ENCODE results near the gene DNAJC16.
A peak's percentile ranks its signal among the peaks of the same experiment; 100 is the strongest.
"Not testable (repeated sequence)": the region's sequence is repeated elsewhere in the genome, so short reads cannot be mapped to it uniquely, and the experiment has no call there.

DNAJC16 gene

DNA sequence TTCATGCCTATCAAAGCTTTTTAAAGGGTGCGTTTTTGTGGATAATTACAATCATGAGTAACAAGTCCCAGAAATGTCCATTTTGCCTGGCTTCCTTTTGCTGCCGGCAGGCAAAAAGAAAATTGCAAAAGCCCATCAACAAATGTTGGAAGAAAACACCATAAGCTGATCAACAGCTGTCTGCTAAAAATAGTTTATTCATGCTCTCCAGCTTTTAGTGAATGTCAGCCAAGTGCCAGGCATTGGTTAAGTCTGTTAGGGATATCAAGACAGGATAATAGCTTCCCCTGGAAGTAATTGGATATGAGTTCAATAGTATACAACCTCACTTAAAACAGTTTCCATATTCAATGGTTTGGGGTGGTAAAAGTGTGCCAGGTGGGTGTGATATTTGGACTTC lies 71.8 kb downstream of the DNAJC16 start:
- ATAC-seq = no peak
- TF ChIP-seq ZC3H10 (CRISPR knock-in tag; IDR thresholded peaks at IDR 0.05) (no peak), BACH2 (CRISPR knock-in tag; IDR thresholded peaks at IDR 0.05; ENCODE audit: borderline replicate concordance) (no peak), ZNF8 (CRISPR knock-in tag; IDR thresholded peaks at IDR 0.05) (no peak), OSR1 (CRISPR knock-in tag; IDR thresholded peaks at IDR 0.05) (no peak), GLIS3 (CRISPR knock-in tag; IDR thresholded peaks at IDR 0.05) (no peak)
- TF ChIP-seq, protein P1, sequence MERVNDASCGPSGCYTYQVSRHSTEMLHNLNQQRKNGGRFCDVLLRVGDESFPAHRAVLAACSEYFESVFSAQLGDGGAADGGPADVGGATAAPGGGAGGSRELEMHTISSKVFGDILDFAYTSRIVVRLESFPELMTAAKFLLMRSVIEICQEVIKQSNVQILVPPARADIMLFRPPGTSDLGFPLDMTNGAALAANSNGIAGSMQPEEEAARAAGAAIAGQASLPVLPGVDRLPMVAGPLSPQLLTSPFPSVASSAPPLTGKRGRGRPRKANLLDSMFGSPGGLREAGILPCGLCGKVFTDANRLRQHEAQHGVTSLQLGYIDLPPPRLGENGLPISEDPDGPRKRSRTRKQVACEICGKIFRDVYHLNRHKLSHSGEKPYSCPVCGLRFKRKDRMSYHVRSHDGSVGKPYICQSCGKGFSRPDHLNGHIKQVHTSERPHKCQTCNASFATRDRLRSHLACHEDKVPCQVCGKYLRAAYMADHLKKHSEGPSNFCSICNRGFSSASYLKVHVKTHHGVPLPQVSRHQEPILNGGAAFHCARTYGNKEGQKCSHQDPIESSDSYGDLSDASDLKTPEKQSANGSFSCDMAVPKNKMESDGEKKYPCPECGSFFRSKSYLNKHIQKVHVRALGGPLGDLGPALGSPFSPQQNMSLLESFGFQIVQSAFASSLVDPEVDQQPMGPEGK (CRISPR knock-in tag; IDR thresholded peaks at IDR 0.05; ENCODE audit: borderline replicate concordance) = no peak
- TF ChIP-seq, protein P2, sequence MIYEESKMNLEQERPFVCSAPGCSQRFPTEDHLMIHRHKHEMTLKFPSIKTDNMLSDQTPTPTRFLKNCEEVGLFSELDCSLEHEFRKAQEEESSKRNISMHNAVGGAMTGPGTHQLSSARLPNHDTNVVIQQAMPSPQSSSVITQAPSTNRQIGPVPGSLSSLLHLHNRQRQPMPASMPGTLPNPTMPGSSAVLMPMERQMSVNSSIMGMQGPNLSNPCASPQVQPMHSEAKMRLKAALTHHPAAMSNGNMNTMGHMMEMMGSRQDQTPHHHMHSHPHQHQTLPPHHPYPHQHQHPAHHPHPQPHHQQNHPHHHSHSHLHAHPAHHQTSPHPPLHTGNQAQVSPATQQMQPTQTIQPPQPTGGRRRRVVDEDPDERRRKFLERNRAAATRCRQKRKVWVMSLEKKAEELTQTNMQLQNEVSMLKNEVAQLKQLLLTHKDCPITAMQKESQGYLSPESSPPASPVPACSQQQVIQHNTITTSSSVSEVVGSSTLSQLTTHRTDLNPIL (CRISPR knock-in tag; IDR thresholded peaks at IDR 0.05; ENCODE audit: low read depth) = no peak

DNA sequence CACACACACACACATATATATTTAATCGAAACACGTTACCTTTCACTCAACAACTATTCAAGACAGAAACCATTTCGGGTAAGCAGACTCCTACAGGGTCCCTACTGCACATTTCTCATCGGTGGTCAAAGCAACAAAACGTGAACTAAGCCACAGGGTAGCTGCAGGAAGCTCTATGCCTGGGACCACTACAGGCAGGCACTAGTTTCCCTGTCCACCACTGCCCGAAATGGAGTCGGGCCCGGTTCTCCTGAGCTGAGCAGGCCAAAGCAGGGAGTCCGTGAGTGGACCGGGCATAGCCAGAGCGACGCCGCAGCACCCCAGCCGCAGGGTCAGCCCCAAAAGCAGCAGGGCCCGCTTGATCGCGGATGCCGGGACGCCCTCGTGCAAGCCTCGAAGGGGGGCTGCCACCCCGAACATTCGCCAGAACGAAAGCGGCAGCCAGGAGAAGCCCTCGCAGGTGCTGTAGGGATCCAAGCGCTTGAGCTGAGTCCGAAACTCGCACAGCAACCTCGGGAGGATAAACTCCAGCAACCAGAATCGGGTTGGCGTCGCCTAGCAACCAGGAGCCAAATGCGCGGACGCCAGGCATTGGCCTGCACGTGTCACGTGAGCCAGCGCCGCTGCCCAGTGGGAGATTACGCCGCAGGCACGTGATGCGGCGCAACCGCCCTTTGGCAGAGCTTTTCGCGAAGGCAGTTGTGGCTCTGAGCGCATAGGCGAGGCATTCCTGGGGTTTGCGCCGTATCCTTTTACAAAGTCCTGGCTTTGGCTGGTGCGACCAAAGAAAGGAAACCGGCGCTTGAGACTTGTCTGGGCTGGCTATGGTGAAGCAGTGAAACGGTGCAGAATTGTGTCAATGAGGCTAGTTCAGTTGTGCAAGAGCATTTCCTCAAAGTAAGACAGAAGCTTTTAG lies 76.7 kb downstream of the DNAJC16 start:
- peak; percentile 98 for ATAC-seq
- TF ChIP-seq, protein P3, sequence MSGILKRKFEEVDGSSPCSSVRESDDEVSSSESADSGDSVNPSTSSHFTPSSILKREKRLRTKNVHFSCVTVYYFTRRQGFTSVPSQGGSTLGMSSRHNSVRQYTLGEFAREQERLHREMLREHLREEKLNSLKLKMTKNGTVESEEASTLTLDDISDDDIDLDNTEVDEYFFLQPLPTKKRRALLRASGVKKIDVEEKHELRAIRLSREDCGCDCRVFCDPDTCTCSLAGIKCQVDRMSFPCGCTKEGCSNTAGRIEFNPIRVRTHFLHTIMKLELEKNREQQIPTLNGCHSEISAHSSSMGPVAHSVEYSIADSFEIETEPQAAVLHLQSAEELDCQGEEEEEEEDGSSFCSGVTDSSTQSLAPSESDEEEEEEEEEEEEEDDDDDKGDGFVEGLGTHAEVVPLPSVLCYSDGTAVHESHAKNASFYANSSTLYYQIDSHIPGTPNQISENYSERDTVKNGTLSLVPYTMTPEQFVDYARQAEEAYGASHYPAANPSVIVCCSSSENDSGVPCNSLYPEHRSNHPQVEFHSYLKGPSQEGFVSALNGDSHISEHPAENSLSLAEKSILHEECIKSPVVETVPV (CRISPR knock-in tag; IDR thresholded peaks at IDR 0.05) = no peak
- TF ChIP-seq ZFP3 (CRISPR knock-in tag; IDR thresholded peaks at IDR 0.05) = 0 out of 2 replicates have a peak, but pooled peaks have one; percentile 18
- no peak for TF ChIP-seq TCF4 (CRISPR knock-in tag; IDR thresholded peaks at IDR 0.05; ENCODE audit: borderline replicate concordance)
- no peak for TF ChIP-seq SNAI2 (CRISPR knock-in tag; IDR thresholded peaks at IDR 0.05)

DNA sequence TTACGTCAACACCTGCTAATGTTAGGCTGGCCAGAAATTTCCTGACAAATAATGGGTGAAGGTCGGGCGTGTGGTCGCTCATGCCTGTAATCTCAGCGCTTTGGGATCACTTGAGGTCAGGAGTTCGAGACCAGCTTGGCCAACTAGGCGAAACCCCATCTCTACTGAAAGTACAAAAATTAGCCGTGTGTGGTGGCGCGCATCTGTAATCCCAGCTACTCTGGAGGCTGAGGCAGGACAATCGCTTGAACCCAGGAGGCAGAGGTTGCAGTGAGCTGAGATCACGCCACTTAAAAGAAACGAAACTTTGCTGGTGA lies 77.3 kb downstream of the DNAJC16 start:
- ATAC-seq = not testable (repeated sequence)

DNA sequence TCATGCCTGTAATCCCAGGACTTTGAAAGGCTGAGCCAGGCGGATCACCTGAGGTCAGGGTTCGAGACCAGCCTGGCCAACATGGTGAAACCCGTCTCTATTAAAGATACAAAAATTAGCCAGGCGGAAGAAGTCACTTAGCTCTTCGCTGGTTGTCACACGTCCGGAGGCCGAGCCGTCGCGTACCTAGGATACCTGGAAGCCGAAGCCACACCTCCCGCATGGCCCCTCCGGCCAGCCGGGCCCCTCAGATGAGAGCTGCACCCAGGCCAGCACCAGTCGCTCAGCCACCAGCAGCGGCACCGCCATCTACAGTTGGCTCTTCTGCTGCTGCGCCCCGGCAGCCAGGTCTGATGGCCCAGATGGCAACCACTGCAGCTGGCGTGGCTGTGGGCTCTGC lies 77.8 kb downstream of the DNAJC16 start:
- not testable (repeated sequence) for ATAC-seq

DNA sequence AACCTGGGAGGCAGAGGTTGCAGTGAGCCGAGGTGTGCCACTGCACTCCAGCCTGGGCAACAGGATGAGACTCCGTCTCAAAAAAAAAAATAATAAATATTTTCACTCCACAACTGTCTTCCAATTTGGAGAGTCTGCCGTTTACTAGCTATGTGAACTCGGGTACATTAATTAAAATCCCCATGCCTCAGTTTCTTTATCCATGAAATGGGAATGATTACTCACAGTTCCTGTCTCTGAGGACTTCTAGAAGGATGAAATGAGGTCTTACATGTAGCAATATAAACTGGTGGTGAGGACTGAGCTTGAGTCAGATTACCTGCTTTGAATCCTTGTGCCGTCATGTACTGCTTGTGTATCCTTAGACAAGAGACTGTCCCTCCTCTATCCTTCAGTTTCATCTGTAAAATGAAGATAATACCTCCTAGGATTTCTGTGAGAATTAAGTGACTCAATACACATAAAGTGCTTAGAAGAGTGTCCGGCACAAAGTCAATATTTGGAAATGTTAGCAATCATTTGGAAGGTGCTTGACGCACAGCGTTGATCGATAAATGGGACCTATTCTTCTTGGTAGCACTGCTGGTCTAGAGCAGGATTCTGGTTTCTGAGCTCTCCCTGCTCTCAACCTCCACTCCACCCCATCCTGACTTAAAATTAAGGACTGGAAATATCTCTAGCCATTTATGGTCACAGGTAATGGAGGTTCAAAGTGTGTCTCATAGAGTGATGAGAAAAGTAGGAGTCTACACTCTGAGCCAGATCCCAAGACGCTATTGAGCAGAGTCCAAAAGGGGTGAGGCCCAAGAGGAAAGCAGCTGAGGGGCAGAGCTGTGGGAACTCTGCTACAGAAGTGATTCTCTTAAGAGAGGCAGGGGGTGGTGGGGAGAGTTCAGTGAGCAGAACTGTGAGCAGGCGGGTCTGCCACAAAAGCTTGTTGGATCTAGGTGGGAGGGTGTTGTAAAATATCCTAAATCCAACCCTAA lies 79.0 kb downstream of the DNAJC16 start:
- TF ChIP-seq ISL1 (CRISPR knock-in tag; IDR thresholded peaks at IDR 0.05) = no peak
- no peak for TF ChIP-seq SNAI2 (CRISPR knock-in tag; IDR thresholded peaks at IDR 0.05)
- no peak for TF ChIP-seq GLIS3 (CRISPR knock-in tag; IDR thresholded peaks at IDR 0.05)
- TF ChIP-seq RARB (CRISPR knock-in tag; IDR thresholded peaks at IDR 0.05) = no peak
- no peak for TF ChIP-seq ESRRG (CRISPR knock-in tag; IDR thresholded peaks at IDR 0.05)
- TF ChIP-seq, protein P4, sequence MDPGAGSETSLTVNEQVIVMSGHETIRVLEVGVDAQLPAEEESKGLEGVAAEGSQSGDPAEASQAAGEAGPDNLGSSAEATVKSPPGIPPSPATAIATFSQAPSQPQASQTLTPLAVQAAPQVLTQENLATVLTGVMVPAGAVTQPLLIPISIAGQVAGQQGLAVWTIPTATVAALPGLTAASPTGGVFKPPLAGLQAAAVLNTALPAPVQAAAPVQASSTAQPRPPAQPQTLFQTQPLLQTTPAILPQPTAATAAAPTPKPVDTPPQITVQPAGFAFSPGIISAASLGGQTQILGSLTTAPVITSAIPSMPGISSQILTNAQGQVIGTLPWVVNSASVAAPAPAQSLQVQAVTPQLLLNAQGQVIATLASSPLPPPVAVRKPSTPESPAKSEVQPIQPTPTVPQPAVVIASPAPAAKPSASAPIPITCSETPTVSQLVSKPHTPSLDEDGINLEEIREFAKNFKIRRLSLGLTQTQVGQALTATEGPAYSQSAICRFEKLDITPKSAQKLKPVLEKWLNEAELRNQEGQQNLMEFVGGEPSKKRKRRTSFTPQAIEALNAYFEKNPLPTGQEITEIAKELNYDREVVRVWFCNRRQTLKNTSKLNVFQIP (CRISPR knock-in tag; IDR thresholded peaks at IDR 0.05; ENCODE audit: borderline replicate concordance, low read depth) = no peak
- no peak for TF ChIP-seq OSR1 (CRISPR knock-in tag; IDR thresholded peaks at IDR 0.05)
- no peak for TF ChIP-seq TCF4 (CRISPR knock-in tag; IDR thresholded peaks at IDR 0.05; ENCODE audit: borderline replicate concordance)
- no peak for TF ChIP-seq ZC3H10 (CRISPR knock-in tag; IDR thresholded peaks at IDR 0.05)
- TF ChIP-seq, protein P1 (CRISPR knock-in tag; IDR thresholded peaks at IDR 0.05; ENCODE audit: borderline replicate concordance) = no peak
- TF ChIP-seq ZNF70 (CRISPR knock-in tag; IDR thresholded peaks at IDR 0.05) = no peak
- TF ChIP-seq, protein P3 (CRISPR knock-in tag; IDR thresholded peaks at IDR 0.05) = no peak
- no peak for TF ChIP-seq ZFP30 (CRISPR knock-in tag; IDR thresholded peaks at IDR 0.05)
- no peak for TF ChIP-seq PPARA (CRISPR knock-in tag; IDR thresholded peaks at IDR 0.05; ENCODE audit: borderline replicate concordance)
- ATAC-seq = no peak

Data from SK-N-SH treated with all-trans-retinoic acid at 6 μM for 48 hours (cell line).